Activated T-cell treated with anti-CD3 and anti-CD28 coated beads for 4 hours (primary cell): ENCODE data around the gene TTC7B.

Experiments used
- DNase-seq: peaks from one replicate; pipeline ENCODE4 v3.0.0-alpha.2; 2020

Gene TTC7B

GRCh38 chr14:90554341-90554740 lies 261.9 kb downstream of the TTC7B start:
- DNase-seq = no peak

- DNase-seq = no peak
These were observed 262.3 kb downstream of the TTC7B start for GRCh38 chr14:90553921-90554336.

DNA sequence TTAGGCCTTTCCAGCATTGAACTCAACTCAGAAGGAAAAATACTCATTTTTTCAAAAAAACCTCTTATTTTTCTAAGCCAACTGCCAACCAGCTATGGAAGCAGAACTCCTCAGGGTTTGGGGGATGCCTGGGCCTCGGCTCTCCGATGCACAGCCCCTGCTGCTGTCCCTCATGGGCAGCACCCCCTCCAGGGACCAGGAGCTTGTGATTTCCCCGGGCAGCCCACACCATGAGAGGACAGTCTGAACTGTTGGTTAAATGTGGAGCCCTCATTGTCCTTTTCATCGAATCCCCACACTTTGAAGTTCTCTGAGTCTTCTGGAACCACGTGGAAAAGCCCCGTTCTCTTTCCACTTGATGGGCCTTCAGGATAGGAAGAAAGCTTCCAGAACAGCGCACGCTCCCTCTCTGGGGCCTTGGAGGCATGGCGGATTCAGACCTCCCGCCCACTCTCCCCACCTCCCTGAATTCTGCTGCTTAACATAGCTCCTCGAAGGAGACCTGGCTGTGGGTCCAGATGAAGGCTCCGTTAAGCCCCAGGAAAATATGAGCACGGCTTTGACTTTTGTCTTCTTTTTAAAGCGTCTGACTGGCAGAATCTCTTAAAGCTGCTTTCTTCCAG lies 262.8 kb downstream of the TTC7B start:
- DNase-seq = no peak

GRCh38 chr14:90552465-90553297 lies 263.5 kb downstream of the TTC7B start:
- no peak for DNase-seq

DNA sequence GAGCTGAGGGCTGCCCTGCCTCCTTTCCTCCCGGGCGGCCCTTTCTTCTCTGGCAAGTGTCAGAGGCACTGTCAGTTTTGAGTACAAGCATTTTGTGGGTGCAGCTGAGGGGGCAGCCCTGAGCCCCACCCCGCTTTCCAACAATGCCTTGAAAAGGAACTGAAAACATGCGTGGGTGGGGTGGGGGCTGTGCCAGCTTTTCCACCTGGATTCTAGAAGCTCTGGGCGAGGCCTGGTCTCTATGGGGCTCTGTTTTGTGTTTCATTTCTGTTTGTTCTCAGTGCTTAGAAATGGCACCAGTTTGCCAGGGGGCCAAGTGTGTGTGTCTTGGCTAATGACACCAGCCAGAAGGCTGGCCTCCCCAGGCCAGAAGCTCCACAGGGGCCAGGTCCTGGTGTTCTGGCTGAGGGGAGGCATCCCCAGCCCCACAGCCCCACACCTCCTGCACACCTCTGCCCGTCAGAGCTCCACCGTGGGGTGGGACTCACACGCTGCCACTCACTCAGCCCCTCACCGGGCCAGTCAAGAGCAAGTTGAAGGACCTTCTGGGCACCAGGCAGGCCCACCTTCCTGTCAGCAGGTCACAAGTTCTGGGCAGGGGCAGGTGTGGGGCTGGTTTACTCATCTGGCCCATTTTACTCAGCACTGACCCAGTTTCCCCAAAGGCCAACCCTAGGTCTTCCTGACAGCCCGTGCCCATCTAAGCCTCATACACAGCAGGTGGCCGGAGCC lies 264.3 kb downstream of the TTC7B start:
- DNase-seq = no peak

- DNase-seq = no peak
These were observed 265.0 kb downstream of the TTC7B start for GRCh38 chr14:90551070-90551704.

DNA sequence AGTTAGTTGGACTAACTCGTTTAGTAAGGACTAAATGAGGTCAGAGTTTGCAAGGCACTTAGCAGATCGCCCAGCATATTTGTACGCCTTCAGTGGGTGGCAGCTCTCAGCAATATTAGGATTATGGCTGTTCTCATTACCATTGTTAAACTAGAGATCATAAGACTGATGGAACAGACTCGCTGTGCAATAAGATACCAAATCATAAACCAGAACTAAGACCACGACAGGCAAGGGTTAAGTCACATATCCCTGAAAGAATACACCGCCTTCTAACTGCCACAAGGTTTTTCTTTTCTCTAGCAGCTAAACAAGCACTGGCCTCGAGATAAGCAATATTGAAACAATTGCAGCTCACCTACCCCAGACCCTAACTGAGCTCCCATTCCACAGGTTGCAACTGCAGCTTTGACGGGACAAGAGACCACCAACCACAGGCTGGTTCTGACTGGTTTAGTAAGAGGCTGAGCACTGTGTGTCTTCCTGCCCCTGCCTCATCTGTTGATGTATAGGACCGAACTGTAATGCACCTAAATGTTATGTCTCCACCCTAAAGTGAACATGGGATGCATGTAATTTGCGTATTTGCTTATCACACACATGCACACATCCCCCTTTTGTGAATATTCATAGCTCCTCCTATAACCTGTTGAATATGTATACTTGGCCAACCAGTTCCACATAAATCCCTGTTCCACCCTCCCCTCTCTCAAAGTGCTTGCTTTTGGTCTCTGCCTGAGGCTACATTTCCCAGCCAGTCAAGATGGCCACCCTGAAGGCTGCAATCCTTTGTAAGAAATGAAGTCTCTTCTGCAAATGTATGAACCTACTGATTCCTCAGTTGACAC lies 266.2 kb downstream of the TTC7B start:
- no peak for DNase-seq

- no peak for DNase-seq
These were observed 267.8 kb downstream of the TTC7B start for GRCh38 chr14:90548455-90548854.

GRCh38 chr14:90547968-90548367 lies 268.3 kb downstream of the TTC7B start:
- no peak for DNase-seq

DNA sequence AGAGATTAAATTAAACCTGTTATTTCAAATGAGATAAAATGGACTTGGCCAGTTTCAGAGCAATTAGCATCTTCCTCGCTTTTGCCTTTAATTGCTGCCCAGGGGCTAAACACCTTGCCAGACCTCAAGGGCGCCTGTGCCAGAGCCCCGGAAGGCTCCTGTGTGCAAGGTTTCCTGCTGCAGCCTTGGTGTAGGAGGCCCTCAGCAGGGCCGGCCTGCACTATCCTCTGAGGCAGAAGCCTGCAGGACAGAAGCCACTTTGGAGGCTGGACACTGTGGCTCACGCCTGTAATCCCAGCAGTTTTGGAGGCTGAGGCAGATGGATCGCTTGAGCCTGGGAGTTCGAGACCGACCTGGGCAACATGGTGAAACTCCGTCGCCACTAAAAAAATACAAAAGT lies 269.0 kb downstream of the TTC7B start:
- no peak for DNase-seq

DNA sequence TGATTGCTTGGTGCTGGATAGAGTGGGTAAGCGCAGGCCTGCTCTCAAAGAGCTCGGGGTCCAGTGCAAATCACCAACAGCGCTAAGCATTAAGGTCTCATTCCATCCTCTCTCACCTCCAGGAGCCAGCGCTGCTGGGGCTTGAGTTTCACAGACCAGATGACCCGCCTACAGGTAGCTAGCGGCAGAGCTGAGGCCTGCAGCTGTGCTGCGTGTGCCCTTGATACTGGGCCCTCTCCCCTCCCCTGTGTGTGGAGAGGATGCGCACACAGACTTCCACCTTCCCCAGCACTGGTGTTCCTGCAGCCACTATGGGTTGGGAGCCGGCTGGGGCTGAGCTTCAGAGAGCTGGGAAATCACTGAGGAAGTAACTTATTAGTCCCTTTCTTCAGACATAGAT lies 269.5 kb downstream of the TTC7B start:
- no peak for DNase-seq

DNA sequence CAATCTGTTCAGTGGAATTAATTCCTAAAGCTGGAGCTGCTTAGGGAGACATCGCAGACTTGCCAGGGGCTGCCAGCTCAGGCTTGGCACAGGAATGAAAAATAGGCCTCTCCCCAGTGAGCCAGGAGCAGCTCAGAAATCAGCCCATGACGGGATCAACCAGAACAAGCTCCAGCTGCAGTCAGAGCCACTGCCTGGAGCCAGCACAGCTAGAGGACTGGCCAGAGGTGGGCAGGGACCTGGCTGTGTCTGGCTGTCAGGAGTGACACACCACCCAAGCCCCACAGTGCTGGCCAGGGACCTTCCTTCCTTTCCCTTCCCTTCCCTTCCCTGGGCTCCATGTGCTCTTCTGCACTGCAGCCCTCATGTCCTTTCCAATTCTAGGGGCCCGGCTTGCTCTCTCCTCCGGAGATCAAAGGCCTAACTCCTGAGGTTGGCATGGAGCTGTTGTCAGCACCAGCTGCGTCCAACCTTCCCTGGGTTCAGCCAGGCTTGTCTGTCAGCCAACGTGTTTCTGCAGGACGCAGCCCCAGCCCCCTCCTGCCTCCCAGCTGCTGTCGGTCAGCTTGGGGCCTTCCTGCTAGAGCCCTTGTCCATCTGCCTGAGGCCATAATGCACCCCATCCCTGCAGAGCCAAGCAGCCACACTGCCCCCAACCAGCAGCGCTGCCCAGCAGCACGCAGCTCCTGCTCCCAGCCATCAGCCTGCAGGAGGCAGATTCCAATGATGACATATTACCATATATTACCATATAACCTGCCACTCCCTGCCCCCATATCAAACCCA lies 270.1 kb downstream of the TTC7B start:
- no peak for DNase-seq

DNA sequence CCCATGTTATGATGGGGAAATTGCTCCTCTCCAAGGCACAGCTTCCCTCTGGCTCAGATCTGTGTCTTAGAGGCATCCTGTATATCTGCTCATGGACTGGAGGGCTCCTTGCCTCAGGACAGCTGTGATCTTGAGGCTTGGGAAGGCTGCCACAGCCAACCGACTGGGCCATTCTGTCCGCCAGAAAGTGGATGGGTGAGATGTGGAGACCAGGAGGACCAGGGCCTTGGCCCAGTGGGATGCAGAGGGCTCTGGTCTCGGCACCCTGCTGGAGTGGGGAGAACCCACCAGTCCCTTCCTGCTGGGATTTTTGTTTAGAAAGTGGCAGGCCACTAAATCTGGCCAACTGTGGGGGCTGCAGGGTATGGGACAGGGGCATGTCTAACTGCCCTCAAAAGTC lies 270.8 kb downstream of the TTC7B start:
- no peak for DNase-seq

- no peak for DNase-seq
These were observed 271.3 kb downstream of the TTC7B start for GRCh38 chr14:90544971-90545370.

DNA sequence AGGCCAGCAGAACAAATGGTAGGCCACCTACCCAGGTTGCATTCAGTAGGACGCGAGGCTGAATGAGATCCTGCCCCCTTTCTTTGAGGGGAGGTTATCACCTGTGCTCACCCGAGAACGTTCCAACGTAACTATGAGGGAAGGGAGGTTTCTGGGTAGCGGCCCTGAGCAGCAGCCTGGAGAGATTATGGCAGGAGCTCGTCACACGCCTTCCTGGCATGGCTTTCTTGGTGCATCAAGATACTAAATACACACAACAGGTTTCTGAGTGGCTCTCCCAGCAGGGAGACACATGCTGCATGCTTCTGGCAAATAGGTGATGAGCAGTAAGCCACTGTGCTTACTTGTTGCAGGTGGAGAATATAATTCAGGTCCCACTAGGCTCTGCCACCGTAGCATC lies 271.7 kb downstream of the TTC7B start:
- DNase-seq = no peak

GRCh38 chr14:90543876-90544275 lies 272.4 kb downstream of the TTC7B start:
- no peak for DNase-seq

DNA sequence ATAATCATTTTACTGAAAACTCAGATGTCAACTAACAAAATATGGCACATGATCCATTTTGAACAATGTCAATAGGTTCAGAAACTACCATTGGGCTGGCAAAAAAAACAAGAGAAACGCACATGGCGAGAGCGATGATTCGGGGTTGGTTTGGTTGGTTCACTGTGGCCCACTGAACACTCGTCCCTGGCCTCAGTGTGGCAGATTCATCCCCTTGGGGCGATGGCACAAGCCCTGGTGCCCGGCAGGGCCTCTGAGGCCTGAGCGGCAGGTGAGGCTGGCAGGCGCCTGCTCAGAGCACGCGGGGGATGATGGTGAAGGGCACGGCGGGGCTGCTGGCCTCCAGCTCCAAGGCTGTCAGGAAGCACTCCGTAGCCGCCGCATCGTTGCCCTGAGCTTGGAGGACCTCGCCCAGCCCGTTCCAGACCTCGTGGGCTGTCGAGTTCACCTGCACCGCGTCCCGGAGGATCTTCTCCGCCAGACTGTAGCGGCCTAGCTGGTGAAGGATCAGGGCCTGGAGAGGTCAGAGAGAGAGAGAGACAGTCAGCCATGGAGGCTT lies 275.1 kb downstream of the TTC7B start:
- DNase-seq = no peak

DNA sequence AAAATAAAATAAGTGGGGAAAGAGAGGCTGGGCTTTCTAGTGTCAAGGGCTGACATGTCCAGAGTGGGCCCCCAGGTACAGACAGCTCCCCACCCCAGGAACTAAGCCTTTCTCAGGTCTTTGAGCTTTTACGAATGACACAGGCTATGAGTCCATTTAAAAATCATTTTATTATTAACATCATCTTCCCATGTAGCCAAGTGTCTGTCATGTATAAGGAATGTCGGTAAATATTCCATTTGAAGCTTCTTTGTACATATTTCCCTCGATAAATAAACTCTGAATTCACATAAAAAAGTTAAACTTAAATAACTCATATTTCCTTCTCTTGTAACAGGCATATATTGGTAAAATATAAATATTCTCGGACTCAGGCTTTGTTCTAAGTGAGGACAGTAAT lies 275.8 kb downstream of the TTC7B start:
- no peak for DNase-seq

DNA sequence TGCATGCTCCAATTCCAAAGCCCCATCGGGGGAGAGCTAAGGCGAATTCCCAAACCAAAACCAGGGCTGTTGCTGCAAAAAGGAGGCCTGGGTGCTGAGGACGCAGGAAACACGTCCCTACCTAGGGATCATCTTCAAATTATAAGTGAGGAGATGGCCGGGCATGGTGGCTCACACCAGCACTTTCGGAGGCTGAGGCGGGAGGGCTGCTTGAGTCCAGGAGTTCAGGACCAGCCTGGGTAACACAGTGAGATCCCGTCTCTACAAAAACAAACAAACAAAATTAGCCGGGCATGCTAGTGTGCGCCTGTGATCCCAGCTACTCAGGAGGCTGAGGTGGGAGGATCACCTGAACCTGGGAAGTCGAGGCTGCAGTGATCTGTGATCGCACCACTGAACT lies 276.2 kb downstream of the TTC7B start:
- DNase-seq = no peak

DNA sequence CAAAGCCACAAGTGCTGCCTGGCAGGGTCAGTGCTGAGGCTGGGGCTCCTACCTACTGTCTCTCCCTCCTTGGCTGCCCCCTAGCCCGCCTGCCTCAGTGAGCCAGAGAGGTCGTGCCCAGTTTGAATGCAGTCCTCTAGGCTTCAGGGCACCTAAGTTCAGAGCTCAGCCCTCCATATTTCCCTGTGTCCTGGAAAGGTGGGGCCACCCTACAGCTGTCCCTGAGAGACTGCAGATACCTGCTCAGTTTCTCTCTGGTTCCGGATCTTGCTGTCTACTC lies 276.8 kb downstream of the TTC7B start:
- no peak for DNase-seq

- DNase-seq = no peak
These were observed 277.3 kb downstream of the TTC7B start for GRCh38 chr14:90538716-90539495.
